Trophoblast cell (in vitro differentiated cells and primary cell): ENCODE results near the gene PMEPA1.

Experiments
- DNase-seq, 2 donors: peaks; one replicate each; pipeline ENCODE4 v3.0.0-alpha.2; 2016
- H2AFZ ChIP-seq: 2 replicates; pipeline ENCODE4 v1.6.1; 2013; ENCODE audit warnings: low read length, moderate library complexity, mild to moderate bottlenecking; ENCODE audit not compliant: insufficient read depth, poor library complexity
- H2AK5ac ChIP-seq: 2 replicates; pipeline ENCODE4 v1.6.1; 2013; ENCODE audit warnings: mild to moderate bottlenecking, low read length
- H2BK120ac ChIP-seq: 2 replicates; pipeline ENCODE4 v1.6.1; 2013; ENCODE audit warnings: low read length, mild to moderate bottlenecking, moderate library complexity; ENCODE audit not compliant: insufficient read depth, poor library complexity
- H2BK12ac ChIP-seq: 2 replicates; pipeline ENCODE4 v1.6.1; 2013; ENCODE audit warnings: mild to moderate bottlenecking, low read length, moderate library complexity
- H2BK5ac ChIP-seq: 2 replicates; pipeline ENCODE4 v1.6.1; 2013; ENCODE audit warnings: low read length, low read depth, moderate library complexity, mild to moderate bottlenecking; ENCODE audit not compliant: poor library complexity
- H3K14ac ChIP-seq: 2 replicates; pipeline ENCODE4 v1.6.1; 2013; ENCODE audit warnings: mild to moderate bottlenecking, low read length
- H3K18ac ChIP-seq: 2 replicates; pipeline ENCODE4 v1.6.1; 2013; ENCODE audit warnings: mild to moderate bottlenecking, low read length
- H3K23ac ChIP-seq: 2 replicates; pipeline ENCODE4 v1.6.1; 2013; ENCODE audit warnings: low read length
- H3K27ac ChIP-seq: 2 replicates; pipeline ENCODE4 v1.5.1; 2013; ENCODE audit warnings: low read depth, mild to moderate bottlenecking, inconsistent platforms, low read length, moderate library complexity
- H3K27me3 ChIP-seq: 2 replicates; pipeline ENCODE4 v1.6.1; 2013; ENCODE audit warnings: inconsistent platforms, mild to moderate bottlenecking, low read length, moderate library complexity; ENCODE audit not compliant: insufficient read depth
- H3K36me3 ChIP-seq, 2 experiments: 1 replicate in 1 of 2; 2 replicates in 1 of 2; pipeline ENCODE4 v1.6.1; 2013; ENCODE audit warnings: low read length in 2 of 2, mild to moderate bottlenecking in 2 of 2, moderate library complexity in 1 of 2; ENCODE audit not compliant: insufficient read depth in 2 of 2, control insufficient read depth in 1 of 2
- H3K4ac ChIP-seq: 2 replicates; pipeline ENCODE4 v1.6.1; 2013; ENCODE audit warnings: low read depth, mild to moderate bottlenecking, low read length, moderate library complexity
- H3K4me1 ChIP-seq, 2 experiments: 1 replicate in 1 of 2; 2 replicates in 1 of 2; pipeline ENCODE4 v1.6.1; 2013; ENCODE audit warnings: low read length in 2 of 2, mild to moderate bottlenecking in 2 of 2, moderate library complexity in 1 of 2; ENCODE audit not compliant: insufficient read depth in 2 of 2, control insufficient read depth in 1 of 2
- H3K4me2 ChIP-seq: 2 replicates; pipeline ENCODE4 v1.6.1; 2013; ENCODE audit warnings: inconsistent platforms, mild to moderate bottlenecking, low read length, moderate library complexity
- H3K4me3 ChIP-seq: 2 replicates; pipeline ENCODE4 v1.5.1; 2013; ENCODE audit warnings: mild to moderate bottlenecking, low read depth, low read length, inconsistent platforms
- H3K79me1 ChIP-seq: one replicate; pipeline ENCODE4 v1.6.1; 2013; ENCODE audit warnings: low read length
- H3K79me2 ChIP-seq: 2 replicates; pipeline ENCODE4 v1.6.1; 2013; ENCODE audit warnings: low read length, mild to moderate bottlenecking; ENCODE audit not compliant: control insufficient read depth, insufficient read depth, poor library complexity
- H3K9ac ChIP-seq: 2 replicates; pipeline ENCODE4 v1.6.1; 2013; ENCODE audit warnings: mild to moderate bottlenecking, low read length
- H3K9me3 ChIP-seq: 2 replicates; pipeline ENCODE4 v1.6.1; 2013; ENCODE audit warnings: low read depth, mild to moderate bottlenecking, control low read depth, inconsistent platforms, low read length; ENCODE audit not compliant: insufficient read depth
- H4K12ac ChIP-seq: 2 replicates; pipeline ENCODE4 v1.6.1; 2013; ENCODE audit warnings: low read depth, mild to moderate bottlenecking, low read length, moderate library complexity
- H4K8ac ChIP-seq: 2 replicates; pipeline ENCODE4 v1.6.1; 2013; ENCODE audit warnings: low read depth, mild to moderate bottlenecking, low read length, moderate library complexity
- H4K91ac ChIP-seq: one replicate; pipeline ENCODE4 v1.6.1; 2013; ENCODE audit warnings: low read depth, mild to moderate bottlenecking, low read length, moderate library complexity
- WGBS: extraction: QIAGEN DNeasy Blood & Tissue Kit; methylation state at CpG from one replicate; pipeline ENCODE4 v1.1.7; 2013; ENCODE audit warnings: missing lambda C conversion rate; ENCODE audit not compliant: insufficient read length, insufficient coverage; ENCODE audit errors: extremely low coverage; 5-methylcytosine and 5-hydroxymethylcytosine counted together

Gene PMEPA1

GRCh38 chr20:57608516-57608915 is 101.3 kb downstream of the PMEPA1 start:
- Histone ChIP-seq H3K9me3 (no peaks in the 10 kb centered on the region), H3K4me3 (no peak overlapping the region), H2AFZ (no peak overlapping the region), H4K91ac (no peak overlapping the region), H2BK5ac (no peak overlapping the region), H3K27me3 (no peaks in the 10 kb centered on the region), H3K4ac (no peak overlapping the region), H3K27ac (no peak overlapping the region), H3K4me2 (no peak overlapping the region), H4K12ac (no peak overlapping the region), H3K14ac (no peak overlapping the region), H4K8ac (no peak overlapping the region), H3K79me2 (no peaks in the 10 kb centered on the region), H3K9ac (no peak overlapping the region), H3K36me3 (no peaks in the 10 kb centered on the region), H2BK120ac (no peak overlapping the region), H3K18ac (no peak overlapping the region), H3K4me1 (peaks cover 2 to 6% of the 10 kb centered on the region in 2 experiments), H3K79me1 (peaks cover 3% of the 10 kb centered on the region), H3K23ac (no peak overlapping the region), H2AK5ac (no peak overlapping the region), H2BK12ac (no peak overlapping the region)
- WGBS: no CpG with 5 or more reads among the region's 7 CpGs
- no peak for DNase-seq

- Histone ChIP-seq H2AFZ (no peak overlapping the region), H2AK5ac (no peak overlapping the region), H4K12ac (no peak overlapping the region), H2BK5ac (no peak overlapping the region), H3K9ac (no peak overlapping the region), H3K14ac (no peak overlapping the region), H3K18ac (no peak overlapping the region), H3K79me2 (no peaks in the 10 kb centered on the region), H3K4me2 (no peak overlapping the region), H3K27me3 (no peaks in the 10 kb centered on the region), H3K36me3 (no peaks in the 10 kb centered on the region), H2BK12ac (no peak overlapping the region), H3K9me3 (peaks cover 2% of the 10 kb centered on the region), H3K4me1 (peaks cover 2 to 6% of the 10 kb centered on the region in 2 experiments), H4K8ac (no peak overlapping the region), H3K23ac (no peak overlapping the region), H3K4ac (no peak overlapping the region), H4K91ac (no peak overlapping the region), H3K79me1 (peaks cover 3% of the 10 kb centered on the region), H3K4me3 (no peak overlapping the region), H2BK120ac (no peak overlapping the region), H3K27ac (no peak overlapping the region)
- no CpG with 5 or more reads among the region's 5 CpGs for WGBS
- DNase-seq: no peak
Observed at GRCh38 chr20:57605878-57606277, 103.9 kb downstream of the PMEPA1 start.

- Histone ChIP-seq H3K4me3 (no peak overlapping the region), H3K27me3 (no peaks in the 10 kb centered on the region), H2BK12ac (no peak overlapping the region), H3K9me3 (peaks cover 2% of the 10 kb centered on the region), H4K91ac (no peak overlapping the region), H3K36me3 (no peaks in the 10 kb centered on the region), H2AK5ac (no peak overlapping the region), H2BK5ac (no peak overlapping the region), H3K18ac (no peak overlapping the region), H3K79me2 (no peaks in the 10 kb centered on the region), H2BK120ac (no peak overlapping the region), H3K79me1 (no peaks in the 10 kb centered on the region), H3K4ac (no peak overlapping the region), H3K14ac (no peak overlapping the region), H3K27ac (no peak overlapping the region), H3K4me1 (peaks cover 0 to 3% of the 10 kb centered on the region in 2 experiments), H2AFZ (no peak overlapping the region), H3K23ac (no peak overlapping the region), H4K8ac (no peak overlapping the region), H3K4me2 (no peak overlapping the region), H4K12ac (no peak overlapping the region), H3K9ac (no peak overlapping the region)
- no peak for DNase-seq
- no CpG with 5 or more reads among the region's 5 CpGs for WGBS
Observed at GRCh38 chr20:57605045-57605444, 104.8 kb downstream of the PMEPA1 start.

DNA sequence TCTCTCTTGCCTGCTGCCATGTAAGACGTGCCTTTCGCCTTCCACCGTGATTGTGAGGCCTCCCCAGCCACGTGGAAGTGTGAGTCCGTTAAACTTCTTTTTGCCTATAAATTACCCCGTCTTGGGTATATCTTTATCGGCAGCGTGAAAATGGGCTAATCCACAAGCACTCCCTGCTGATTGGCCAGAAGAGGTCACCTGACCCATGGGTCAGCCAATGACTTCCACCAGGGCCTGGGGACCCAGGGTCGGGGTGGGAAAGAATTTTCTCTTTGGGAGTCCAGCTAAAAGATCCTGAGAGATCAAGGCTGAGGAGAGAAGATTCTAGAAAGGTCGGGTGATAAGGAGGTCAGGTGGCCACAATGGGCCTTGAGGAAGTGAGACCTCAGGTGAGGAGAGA is 106.7 kb downstream of the PMEPA1 start:
- peaks cover 2% of the 10 kb centered on the region for H3K9me3 ChIP-seq
- no peak overlapping the region for H4K91ac ChIP-seq
- no peak overlapping the region for H3K14ac ChIP-seq
- no peak overlapping the region for H2AFZ ChIP-seq
- H3K79me1 ChIP-seq: no peaks in the 10 kb centered on the region
- H3K4me2 ChIP-seq: no peak overlapping the region
- H2BK5ac ChIP-seq: no peak overlapping the region
- H3K4ac ChIP-seq: no peak overlapping the region
- H4K12ac ChIP-seq: no peak overlapping the region
- H3K79me2 ChIP-seq: no peaks in the 10 kb centered on the region
- no peak overlapping the region for H4K8ac ChIP-seq
- H3K18ac ChIP-seq: no peak overlapping the region
- H3K4me3 ChIP-seq: no peak overlapping the region
- H3K27me3 ChIP-seq: no peaks in the 10 kb centered on the region
- H3K27ac ChIP-seq: no peak overlapping the region
- H3K9ac ChIP-seq: no peak overlapping the region
- WGBS: no CpG with 5 or more reads among the region's 10 CpGs
- H3K4me1 ChIP-seq: peaks cover 0 to under 1% of the 10 kb centered on the region in 2 experiments
- no peak overlapping the region for H2BK120ac ChIP-seq
- H2AK5ac ChIP-seq: no peak overlapping the region
- no peak overlapping the region for H3K23ac ChIP-seq
- H2BK12ac ChIP-seq: no peak overlapping the region
- H3K36me3 ChIP-seq: no peaks in the 10 kb centered on the region
- no peak for DNase-seq
